D721Med (cell line): ENCODE data around the gene ARHGAP35.

Experiments
- DNase-seq: peaks from one replicate; pipeline ENCODE4 v3.0.0; 2011; ENCODE audit warnings: low spot score; ENCODE audit not compliant: insufficient read length
- FAIRE-seq: peaks from 2 replicates; lab custom pipeline; 2011; peaks lifted over from hg19 to GRCh38; lab: Jason Lieb, UNC
- TF ChIP-seq, protein P1 (sequence below): IDR thresholded peaks from 2 replicates; pipeline ENCODE4 v1.5.1; 2012; ENCODE audit warnings: mild to moderate bottlenecking, control low read depth; ENCODE audit not compliant: insufficient read depth; ENCODE audit errors: missing control alignments

The ARHGAP35 gene

DNA sequence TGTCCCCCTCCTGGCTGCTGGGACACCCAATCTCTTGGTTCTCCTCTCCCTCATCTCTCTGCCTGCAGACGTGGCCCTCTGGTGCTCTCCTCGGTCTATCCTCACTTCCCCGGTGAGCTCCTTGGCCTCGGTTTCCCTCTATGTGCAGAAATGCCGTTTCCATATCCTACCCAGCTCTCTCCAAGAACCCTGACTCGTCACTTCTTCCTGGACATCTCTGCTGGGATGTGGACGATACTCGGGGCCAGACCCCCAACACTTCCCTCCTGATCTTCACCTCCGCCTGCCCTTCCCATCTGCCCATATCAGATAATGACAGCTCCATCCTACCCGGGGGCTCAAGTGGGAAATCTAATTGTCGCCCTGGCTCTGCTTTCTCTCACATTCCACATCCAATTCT, 18.0 kb upstream of the ARHGAP35 start:
- FAIRE-seq (no peak), DNase-seq (no peak)
- TF ChIP-seq, protein P1, sequence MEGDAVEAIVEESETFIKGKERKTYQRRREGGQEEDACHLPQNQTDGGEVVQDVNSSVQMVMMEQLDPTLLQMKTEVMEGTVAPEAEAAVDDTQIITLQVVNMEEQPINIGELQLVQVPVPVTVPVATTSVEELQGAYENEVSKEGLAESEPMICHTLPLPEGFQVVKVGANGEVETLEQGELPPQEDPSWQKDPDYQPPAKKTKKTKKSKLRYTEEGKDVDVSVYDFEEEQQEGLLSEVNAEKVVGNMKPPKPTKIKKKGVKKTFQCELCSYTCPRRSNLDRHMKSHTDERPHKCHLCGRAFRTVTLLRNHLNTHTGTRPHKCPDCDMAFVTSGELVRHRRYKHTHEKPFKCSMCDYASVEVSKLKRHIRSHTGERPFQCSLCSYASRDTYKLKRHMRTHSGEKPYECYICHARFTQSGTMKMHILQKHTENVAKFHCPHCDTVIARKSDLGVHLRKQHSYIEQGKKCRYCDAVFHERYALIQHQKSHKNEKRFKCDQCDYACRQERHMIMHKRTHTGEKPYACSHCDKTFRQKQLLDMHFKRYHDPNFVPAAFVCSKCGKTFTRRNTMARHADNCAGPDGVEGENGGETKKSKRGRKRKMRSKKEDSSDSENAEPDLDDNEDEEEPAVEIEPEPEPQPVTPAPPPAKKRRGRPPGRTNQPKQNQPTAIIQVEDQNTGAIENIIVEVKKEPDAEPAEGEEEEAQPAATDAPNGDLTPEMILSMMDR = no peak

DNA sequence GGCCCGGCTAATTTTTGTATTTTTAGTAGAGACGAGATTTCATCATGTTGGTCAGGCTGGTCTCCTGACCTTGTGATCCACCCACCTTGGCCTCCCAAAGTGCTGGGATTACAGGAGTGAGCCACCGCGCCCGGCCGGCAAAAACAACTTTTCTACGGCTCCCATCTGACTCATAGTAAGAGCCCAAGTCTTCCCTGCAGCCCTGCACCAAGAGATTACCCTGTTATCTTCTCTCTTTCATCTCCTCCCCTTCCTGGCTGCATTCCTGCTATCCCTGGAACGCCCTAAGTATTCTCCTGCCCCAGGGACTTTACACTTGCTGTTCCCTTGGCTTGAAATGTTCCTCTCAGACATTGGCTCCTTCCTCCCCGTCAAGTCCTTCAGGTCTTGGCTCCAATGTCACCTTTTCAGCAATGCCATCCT, 16.7 kb upstream of the ARHGAP35 start:
- TF ChIP-seq, protein P1 = no peak
- FAIRE-seq (no peak), DNase-seq (no peak)

DNA sequence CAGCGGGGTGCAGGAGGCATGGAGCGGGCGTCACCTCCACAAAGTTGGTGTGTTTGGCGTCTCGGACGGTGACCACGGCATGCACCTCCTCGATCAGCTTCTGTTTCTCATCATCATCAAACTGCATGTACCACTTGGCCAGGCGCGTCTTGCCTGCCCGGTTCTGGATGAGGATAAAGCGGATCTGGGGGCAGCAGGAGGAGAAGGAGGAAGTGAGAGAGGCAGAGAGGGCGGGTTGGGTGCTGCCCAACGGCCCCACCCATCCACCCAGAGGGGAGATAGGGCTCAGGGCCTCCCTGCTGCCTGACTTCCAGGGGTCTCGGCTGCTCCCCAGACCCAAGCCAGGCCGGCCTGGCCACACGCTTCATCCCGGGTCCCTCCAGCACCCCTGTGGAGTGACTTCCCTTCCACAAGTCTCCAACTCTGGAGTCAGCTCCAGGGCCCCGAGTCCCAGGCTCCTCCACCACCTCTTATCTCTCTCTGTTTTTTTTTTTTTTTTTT, 14.8 kb upstream of the ARHGAP35 start:
- DNase-seq (no peak), FAIRE-seq (no peak)
- TF ChIP-seq, protein P1 = no peak

DNA sequence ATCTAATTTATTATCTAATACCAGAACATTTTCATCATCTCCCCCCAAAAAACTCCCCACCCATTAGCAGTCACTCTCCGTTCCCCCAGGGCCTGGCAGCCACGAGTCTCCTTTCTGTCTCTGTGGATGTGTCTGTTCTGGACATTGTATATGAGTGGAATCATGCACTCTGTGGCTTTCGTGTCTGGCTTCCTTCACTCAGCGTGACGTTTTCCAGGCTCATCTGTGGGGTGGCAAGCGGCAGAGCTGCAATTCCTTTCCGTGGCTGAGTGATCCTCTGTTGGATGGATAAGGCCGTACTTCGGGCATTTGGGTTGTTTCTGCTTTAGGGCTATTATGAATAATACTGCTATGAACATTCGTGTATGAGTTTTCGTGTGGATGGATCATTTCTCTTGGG, 13.3 kb upstream of the ARHGAP35 start:
- no peak for DNase-seq
- TF ChIP-seq, protein P1 = no peak
- no peak for FAIRE-seq

DNA sequence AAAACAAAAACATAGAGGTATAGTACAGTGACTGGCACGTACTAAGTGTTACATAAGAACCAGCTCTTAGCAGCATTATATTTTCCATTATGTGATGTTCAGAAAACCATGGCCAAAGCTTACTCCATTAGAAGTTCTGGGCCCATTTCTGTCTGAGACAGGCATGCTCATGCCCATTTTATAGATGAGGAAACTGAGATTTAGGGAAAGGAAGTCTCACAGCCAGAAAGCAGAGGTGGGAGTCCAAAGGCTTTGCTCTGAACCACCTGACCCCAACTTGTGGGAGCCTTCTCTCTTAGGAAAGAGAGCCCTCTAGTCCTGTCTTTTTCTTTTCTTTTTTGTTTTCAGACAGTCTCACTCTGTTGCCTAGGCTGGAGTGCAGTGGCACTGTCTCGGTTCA, 12.4 kb upstream of the ARHGAP35 start:
- no peak for FAIRE-seq
- TF ChIP-seq, protein P1 = no peak
- no peak for DNase-seq

DNA sequence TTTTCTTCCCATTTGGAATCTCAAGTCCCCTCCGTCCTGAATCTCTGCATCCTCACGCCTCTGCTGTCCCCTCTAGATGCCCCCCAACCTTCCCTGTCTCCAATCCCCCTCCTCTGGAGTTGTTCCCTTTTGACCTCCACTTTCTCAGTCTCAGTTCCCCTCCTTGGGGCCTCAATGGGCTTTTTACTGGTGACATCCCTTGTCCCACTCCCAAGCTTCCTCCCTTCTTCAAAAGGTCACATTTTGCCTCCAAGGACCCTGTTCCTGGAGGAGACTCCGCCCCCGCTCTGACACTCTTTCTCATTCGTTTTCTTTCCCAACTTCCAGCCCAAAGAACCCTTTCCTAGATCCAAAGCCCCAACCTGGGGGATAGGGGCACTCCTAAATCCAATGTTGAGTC, 11.2 kb upstream of the ARHGAP35 start:
- TF ChIP-seq, protein P1 = no peak
- DNase-seq = no peak
- FAIRE-seq = no peak

DNA sequence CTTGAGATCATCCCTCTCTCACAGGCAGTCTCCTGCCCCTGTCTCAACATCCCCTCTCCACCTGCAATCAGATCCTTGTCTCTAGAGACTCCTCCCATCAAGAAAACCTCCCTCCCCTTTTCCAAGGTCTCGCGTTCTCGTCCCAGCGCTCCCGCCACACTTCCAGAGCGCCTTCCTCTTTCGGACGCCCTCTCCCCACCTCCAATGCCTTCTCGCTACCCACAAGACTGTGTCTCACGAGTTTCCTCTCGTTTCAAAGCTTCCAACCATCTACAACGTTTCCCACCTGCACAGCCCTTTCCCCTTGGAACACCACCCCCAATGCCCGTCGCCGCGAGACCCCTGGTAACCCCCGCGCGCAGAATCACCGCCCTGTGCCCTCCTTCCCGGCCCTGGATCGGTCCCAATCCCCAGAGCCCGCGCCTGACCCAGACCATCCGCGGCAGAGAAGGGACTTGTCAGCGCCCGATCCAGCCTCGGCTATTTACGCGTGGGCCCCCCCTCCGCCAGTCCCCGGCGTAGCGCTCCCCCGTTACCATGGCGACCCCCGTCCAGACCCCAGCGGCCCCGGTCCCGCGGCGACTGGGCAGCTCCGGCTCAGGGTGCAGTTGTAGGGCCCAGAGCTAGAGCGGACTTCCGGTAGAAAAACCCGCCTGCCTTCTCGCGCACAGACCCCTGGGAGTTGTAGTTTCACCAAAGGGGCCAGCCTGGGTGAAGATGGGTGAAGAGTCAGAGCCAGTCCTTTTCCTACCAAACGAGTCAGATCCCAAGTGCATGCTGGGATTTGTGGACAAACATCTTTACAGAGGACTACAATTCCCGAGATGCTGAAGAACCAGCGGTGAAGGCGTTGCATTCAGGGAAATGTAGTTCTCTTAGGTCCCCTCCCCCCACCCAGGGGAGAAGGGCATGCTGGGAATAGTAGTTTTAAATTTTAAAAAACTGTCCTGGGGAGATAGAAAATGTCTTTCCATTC, 10.3 kb upstream of the ARHGAP35 start, which contains the start of gene AP2S1:
Gene AP2S1, minus strand, starts transcription at position 619 of the 976 bp plus-strand sequence. Its CDS starts 80 bp downstream, at position 539.
- TF ChIP-seq, protein P1 = no peak
- FAIRE-seq (peak; percentile 71), DNase-seq (peak; percentile 94)
